ENCODE data around the gene CD3G. TPM values are rescaled to one million over a fixed set of nuclear protein-coding genes. Genes with fewer than 3 reads are reported as not detected.
A peak's percentile ranks its signal among the peaks of the same experiment; 100 is the strongest.

CD3G gene
- total and polyA plus RNA-seq, 9 of the 15 experiments (the other 6 are each of a cell fraction or from before 2014, with no cell fraction given): 0.30 to 1.7 (median 0.47) TPM

GRCh38 chr11:118339281-118339961 is 4.7 kb upstream of the CD3G start (continued):
- TF ChIP-seq ZHX1 (conservative IDR thresholded peaks at IDR 0.05; ENCODE audit: low read length) (no peak), ZNF134 (CRISPR knock-in tag; conservative IDR thresholded peaks at IDR 0.05) (no peak), NFXL1 (CRISPR knock-in tag; IDR thresholded peaks at IDR 0.05) (no peak), KDM1A (IDR thresholded peaks at IDR 0.05) (no peak), ZNF592 (IDR thresholded peaks at IDR 0.05) (0 out of 2 replicates have a peak, but pooled peaks have one; percentile 14), NCOR1 (IDR thresholded peaks at IDR 0.05) (peak; percentile 35), PHF20 (IDR thresholded peaks at IDR 0.05; ENCODE audit: partially characterized antibody) (no peak), ZNF695 (CRISPR knock-in tag; IDR thresholded peaks at IDR 0.05) (no peak), ZNF586 (CRISPR knock-in tag; conservative IDR thresholded peaks at IDR 0.05) (no peak), ELK1 (CRISPR knock-in tag; IDR thresholded peaks at IDR 0.05) (no peak), SLC30A9 (CRISPR knock-in tag; IDR thresholded peaks at IDR 0.05) (no peak), STAT5B (CRISPR knock-in tag; IDR thresholded peaks at IDR 0.05) (no peak), RCOR1 (IDR thresholded peaks at IDR 0.05; ENCODE audit: borderline replicate concordance in 1 of 2, low read depth in 2 of 2, low read length in 2 of 2) (no peak), ARNT (IDR thresholded peaks at IDR 0.05) (no peak), ARID1B (IDR thresholded peaks at IDR 0.05) (peak; percentile 45), TRIM24 (IDR thresholded peaks at IDR 0.05) (no peak), ADNP (tag; IDR thresholded peaks at IDR 0.05) (no peak), DPF2 (IDR thresholded peaks at IDR 0.05) (peak; percentile 45; the same call in 1 of the 2 replicates)
